GF-D8 (cell line): ENCODE results near the gene CCDC51.
"Not testable (repeated sequence)": the region's sequence is repeated elsewhere in the genome, so short reads cannot be mapped to it uniquely, and the experiment has no call there.

Experiments used
- DNase-seq: peaks from one replicate; lab custom pipeline; 2025; lab: John Stamatoyannopoulos, UW

Gene CCDC51

GRCh38 chr3:48439820-48440589 lies at the start of gene CCDC51, which contains the start of gene TMA7:
Gene CCDC51 (minus strand): TSS chr3:48440119. CDS start chr3:48435128, 4,991 bp downstream.
Gene TMA7 (plus strand): TSS chr3:48440257. CDS start chr3:48440297, 40 bp downstream.
- DNase-seq, result peak; percentile 93

- no peak for DNase-seq
These were observed 47.0 kb upstream of the CCDC51 start for GRCh38 chr3:48486952-48487351.

- DNase-seq, result not testable (repeated sequence)
These were observed 42.9 kb upstream of the CCDC51 start for GRCh38 chr3:48482822-48483221.

- not testable (repeated sequence) for DNase-seq
These were observed 41.0 kb upstream of the CCDC51 start for GRCh38 chr3:48480891-48481290.

- DNase-seq, result peak; percentile 47
These were observed 39.0 kb upstream of the CCDC51 start for GRCh38 chr3:48478626-48479555.

- DNase-seq, result no peak
These were observed 38.1 kb upstream of the CCDC51 start for GRCh38 chr3:48477959-48478520.

- no peak for DNase-seq
These were observed 36.6 kb upstream of the CCDC51 start for GRCh38 chr3:48476426-48477053.

- DNase-seq, result no peak
These were observed 35.3 kb upstream of the CCDC51 start for GRCh38 chr3:48475188-48475587.

GRCh38 chr3:48474619-48475018 lies 34.7 kb upstream of the CCDC51 start:
- DNase-seq, result no peak

GRCh38 chr3:48474031-48474430 lies 34.1 kb upstream of the CCDC51 start:
- DNase-seq, result not testable (repeated sequence)

GRCh38 chr3:48473617-48473952 lies 33.7 kb upstream of the CCDC51 start:
- no peak for DNase-seq

GRCh38 chr3:48472923-48473616 lies 33.2 kb upstream of the CCDC51 start:
- peak; percentile 73 for DNase-seq

GRCh38 chr3:48472673-48472922 lies 32.7 kb upstream of the CCDC51 start:
- no peak for DNase-seq

GRCh38 chr3:48470286-48470685 lies 30.4 kb upstream of the CCDC51 start:
- no peak for DNase-seq

- no peak for DNase-seq
These were observed 29.4 kb upstream of the CCDC51 start for GRCh38 chr3:48469046-48469915.

- DNase-seq, result no peak
These were observed 28.4 kb upstream of the CCDC51 start for GRCh38 chr3:48468329-48468731.

GRCh38 chr3:48467473-48468267 lies 27.8 kb upstream of the CCDC51 start:
- DNase-seq, result no peak

GRCh38 chr3:48467110-48467454 lies 27.2 kb upstream of the CCDC51 start:
- DNase-seq, result no peak

- no peak for DNase-seq
These were observed 26.6 kb upstream of the CCDC51 start for GRCh38 chr3:48466386-48467109.
